ENCODE data around the gene EIF1. TPM values are rescaled to one million over a fixed set of nuclear protein-coding genes. Genes with fewer than 3 reads are reported as not detected.

The EIF1 gene
- total and polyA plus RNA-seq, 2 experiments from 2014 or later = 272 to 603 TPM

- Histone ChIP-seq H3F3A (replicated peaks; ENCODE audit: low read depth) (no peaks in the 10 kb centered on the region), H3K4me2 (no peak overlapping the region), H4K20me1 (replicated peaks; ENCODE audit: insufficient read depth) (no peaks in the 10 kb centered on the region), H3K27me3 (ENCODE audit: insufficient read depth) (no peaks in the 10 kb centered on the region), H3K27ac (ENCODE audit: low read depth) (no peak overlapping the region), H3K9me2 (ENCODE audit: insufficient read depth) (no peaks in the 10 kb centered on the region), H3K79me2 (replicated peaks; ENCODE audit: insufficient read depth) (no peaks in the 10 kb centered on the region), H2AFZ (no peak overlapping the region), H3K36me3 (ENCODE audit: insufficient read depth) (no peaks in the 10 kb centered on the region), H3K4me1 (ENCODE audit: insufficient read depth) (peaks cover 5% of the 10 kb centered on the region), H3K4me3 (no peak overlapping the region)
- ATAC-seq (no peak), DNase-seq (ENCODE audit: low spot score) (no peak)
- TF ChIP-seq CREB1 (CRISPR knock-in tag; IDR thresholded peaks at IDR 0.05; ENCODE audit: low read depth) (no peak), ZNF462 (CRISPR knock-in tag; IDR thresholded peaks at IDR 0.05) (no peak), STAT1 (IDR thresholded peaks at IDR 0.05; ENCODE audit: unreplicated experiment) (no peak), NANOG (IDR thresholded peaks at IDR 0.05; ENCODE audit: borderline replicate concordance) (no peak), EZH2phosphoT487 (IDR thresholded peaks at IDR 0.05; ENCODE audit: unreplicated experiment) (no peak), ZNF331 (CRISPR knock-in tag; IDR thresholded peaks at IDR 0.05; ENCODE audit: low read depth) (no peak), ETS1 (IDR thresholded peaks at IDR 0.05) (no peak), POLR2AphosphoS5 (IDR thresholded peaks at IDR 0.05; ENCODE audit: low read depth) (no peak), REST (IDR thresholded peaks at IDR 0.05; ENCODE audit: unreplicated experiment) (no peak), ZNF114 (CRISPR knock-in tag; IDR thresholded peaks at IDR 0.05) (no peak), EZH2 (IDR thresholded peaks at IDR 0.05; ENCODE audit: low read depth, unreplicated experiment) (no peak), JUNB (IDR thresholded peaks at IDR 0.05; ENCODE audit: unreplicated experiment) (no peak), CTCF (conservative IDR thresholded peaks at IDR 0.05; ENCODE audit: low read depth in 2 of 2) (no peak)
- no peaks in the 10 kb centered on the region for H3K9me3 Mint-ChIP-seq
- H3K4me1 Mint-ChIP-seq = peaks cover 20% of the 10 kb centered on the region
- H3K27me3 Mint-ChIP-seq (ENCODE audit: insufficient read depth, low read depth, poor library complexity) = peaks cover 9% of the 10 kb centered on the region
- H3K4me3 Mint-ChIP-seq = no peak overlapping the region
- no peak overlapping the region for H3K27ac Mint-ChIP-seq
- H3K36me3 Mint-ChIP-seq (ENCODE audit: low read depth) = no peaks in the 10 kb centered on the region
Measured at GRCh38 chr17:41657176-41657754, 31.4 kb upstream of the EIF1 start.

Measured in GM23338 (cell line).